Endothelial cell of umbilical vein (primary cell): Measurements from ENCODE around the gene PAGE2B. TPM values are rescaled to one million over a fixed set of nuclear protein-coding genes. Genes with fewer than 3 reads are reported as not detected.

Experiments used
- BruUV-seq: library from RNA; stranded (reverse); fragments of 400-500 nt; replicated peaks from 2 replicates; lab custom pipeline; 2021; lab: Mats Ljungman, UMichigan
- CTCF ChIA-PET: fragments of 300-600, 350-600 bp; sonication (Branson Sonifier 250); formaldehyde crosslinking; loops from one replicate; lab custom pipeline; 2021; ENCODE audit warnings: antibody characterized with exemption, inconsistent platforms; lab: Charles Lee
- POLR2A ChIA-PET: fragments of 300-600, 350-600 bp; sonication (Branson Sonifier 250); formaldehyde crosslinking; loops from one replicate; lab custom pipeline; 2021; ENCODE audit warnings: antibody characterized with exemption, inconsistent platforms; lab: Charles Lee
- DNase-seq: peaks from one replicate; pipeline ENCODE4 v3.0.0-alpha.2; 2011; ENCODE audit warnings: low read depth, low spot score
- FAIRE-seq: peaks from 2 replicates; lab custom pipeline; 2011; peaks lifted over from hg19 to GRCh38; lab: Jason Lieb, UNC
- H2AFZ ChIP-seq: 2 replicates; pipeline ENCODE4 v1.6.0; 2012; ENCODE audit warnings: low read depth, low read length, control low read depth, inconsistent platforms
- H3K27ac ChIP-seq: 2 replicates; pipeline ENCODE4 v1.5.1; 2011; ENCODE audit warnings: low read depth, mild to moderate bottlenecking, control low read depth, low read length, moderate library complexity; ENCODE audit not compliant: insufficient read depth
- H3K27me3 ChIP-seq, 2 experiments: 2 replicates each; pipeline versions ENCODE4 v1.6.0 to v1.6.1; 2011; ENCODE audit warnings: low read length in 2 of 2, mixed read lengths in 1 of 2; ENCODE audit not compliant: control insufficient read depth in 2 of 2, insufficient read depth in 2 of 2
- H3K36me3 ChIP-seq, 2 experiments: 2 replicates in 1 of 2; 3 replicates in 1 of 2; pipeline ENCODE4 v1.5.1; 2011; ENCODE audit warnings: low read length in 2 of 2, mild to moderate bottlenecking in 1 of 2, moderate library complexity in 1 of 2; ENCODE audit not compliant: control insufficient read depth in 2 of 2, insufficient read depth in 2 of 2; ENCODE audit errors: extremely low read depth in 1 of 2
- H3K4me1 ChIP-seq: 3 replicates; pipeline ENCODE4 v1.5.1; 2011; ENCODE audit warnings: mild to moderate bottlenecking, low read length; ENCODE audit not compliant: control insufficient read depth, insufficient read depth; ENCODE audit errors: extremely low read depth
- H3K4me2 ChIP-seq: 2 replicates; pipeline ENCODE4 v1.6.1; 2011; ENCODE audit warnings: low read length, control low read depth, mixed read lengths; ENCODE audit not compliant: insufficient read depth
- H3K4me3 ChIP-seq, 3 experiments: fragments of 200-600 bp in 1 of 3; sonication (generic), shearing (Covaris generic) in 1 of 3; replicated peaks in 1 of 3; 2 replicates each; pipeline ENCODE4 v1.5.1; 2011 to 2016; ENCODE audit warnings: control low read depth in 3 of 3, low read length in 3 of 3, mild to moderate bottlenecking in 2 of 3, inconsistent platforms in 1 of 3, low read depth in 1 of 3, moderate library complexity in 1 of 3; ENCODE audit not compliant: insufficient read depth in 1 of 3
- H3K79me2 ChIP-seq: 2 replicates; pipeline ENCODE4 v1.6.0; 2012; ENCODE audit warnings: low read length, inconsistent platforms; ENCODE audit not compliant: control insufficient read depth, insufficient read depth
- H3K9ac ChIP-seq: replicated peaks from 2 replicates; pipeline ENCODE3; 2011; ENCODE audit warnings: low read length, control low read depth; ENCODE audit not compliant: insufficient read depth; ENCODE audit errors: extremely low read depth
- H3K9me1 ChIP-seq: replicated peaks from 3 replicates; pipeline ENCODE4 v1.6.0; 2011; ENCODE audit warnings: mild to moderate bottlenecking, low read length; ENCODE audit not compliant: control insufficient read depth, insufficient read depth; ENCODE audit errors: extremely low read depth
- H3K9me3 ChIP-seq: replicated peaks from 2 replicates; pipeline ENCODE4 v1.5.1; 2012; ENCODE audit warnings: low read length, inconsistent platforms; ENCODE audit not compliant: control insufficient read depth, insufficient read depth
- H4K20me1 ChIP-seq: replicated peaks from 2 replicates; pipeline ENCODE3; 2011; ENCODE audit warnings: mild to moderate bottlenecking, low read length; ENCODE audit not compliant: control insufficient read depth, insufficient read depth; ENCODE audit errors: extremely low read depth
- EZH2 ChIP-seq: IDR thresholded peaks from 2 replicates; pipeline ENCODE4 v1.6.1; 2012; ENCODE audit warnings: borderline replicate concordance, low read depth, mild to moderate bottlenecking, moderate library complexity, low read length, inconsistent platforms; ENCODE audit not compliant: severe bottlenecking
- FOS ChIP-seq: IDR thresholded peaks from 2 replicates; pipeline ENCODE4 v1.6.1; 2011; ENCODE audit warnings: mild to moderate bottlenecking, low read length, moderate library complexity, borderline replicate concordance; ENCODE audit not compliant: insufficient read depth
- GATA2 ChIP-seq: IDR thresholded peaks from 2 replicates; pipeline ENCODE4 v1.7.0; 2011; ENCODE audit warnings: low read depth, mild to moderate bottlenecking, moderate library complexity, mixed read lengths, low read length; ENCODE audit not compliant: insufficient read length, insufficient read depth
- JUN ChIP-seq: IDR thresholded peaks from 2 replicates; pipeline ENCODE4 v1.6.1; 2011; ENCODE audit warnings: borderline replicate concordance, low read depth; ENCODE audit not compliant: insufficient read length, insufficient read depth
- MYC ChIP-seq: IDR thresholded peaks from one replicate; pipeline ENCODE4 v1.6.1; 2011; ENCODE audit warnings: mild to moderate bottlenecking, low read depth, low read length
- POLR2A ChIP-seq: IDR thresholded peaks from 2 replicates; pipeline ENCODE4 v1.6.1; 2012; ENCODE audit warnings: low read depth, mild to moderate bottlenecking, control low read depth, low read length
- POLR2AphosphoS5 ChIP-seq: IDR thresholded peaks from 2 replicates; pipeline ENCODE4 v1.6.1; 2012; ENCODE audit warnings: low read depth, mild to moderate bottlenecking, control low read depth, low read length, moderate library complexity; ENCODE audit not compliant: insufficient read depth
- dilution Hi-C: fragments of 300-500 bp; cut with MboI; formaldehyde crosslinking; loops from one replicate; pipeline ENCODE4 v1.15.0; 2019; ENCODE audit warnings: low sequenced_read_pairs; ENCODE audit not compliant: extremely low pct_ligation_motif_present
- intact Hi-C: fragments of 100-400 bp; cut with micrococcal nuclease; formaldehyde crosslinking; loops from one replicate; pipeline ENCODE4 v1.10.0; 2022
- polyA plus RNA-seq, 4 experiments: library from polyadenylated mRNA; depleted of rRNA in 3 of 4; stranded (reverse) in 3 of 4; unstranded in 1 of 4; fragments of >200 nt; gene quantifications; 2 replicates each; pipeline versions ENCODE4 v1.2.1 to v1.2.3, GENCODE V29; 2011 to 2012; ENCODE audit warnings: missing spikeins in 1 of 4
- total RNA-seq: library from RNA; stranded (reverse); gene quantifications from 2 replicates; pipeline ENCODE4 v1.2.3, GENCODE V29; 2021
- TF ChIP-seq, protein P1 (sequence below), 2 donors: IDR thresholded peaks; 1 replicate in 1 of 2; 2 replicates in 1 of 2; pipeline ENCODE4 v1.5.1; 2011; ENCODE audit warnings: low read length in 2 of 2, mild to moderate bottlenecking in 2 of 2, moderate library complexity in 2 of 2, control low read depth in 1 of 2, inconsistent platforms in 1 of 2, low read depth in 1 of 2; ENCODE audit not compliant: insufficient read depth in 1 of 2; ENCODE audit errors: extremely low read depth in 1 of 2
- TF ChIP-seq, protein P2 (sequence below): IDR thresholded peaks from 2 replicates; pipeline ENCODE4 v1.6.1; 2011; ENCODE audit not compliant: insufficient read depth, insufficient read length

Gene PAGE2B
- total and polyA plus RNA-seq, 2 donors (not counting 3 experiments of a cell fraction or from before 2014, with no cell fraction given): not detected

DNA sequence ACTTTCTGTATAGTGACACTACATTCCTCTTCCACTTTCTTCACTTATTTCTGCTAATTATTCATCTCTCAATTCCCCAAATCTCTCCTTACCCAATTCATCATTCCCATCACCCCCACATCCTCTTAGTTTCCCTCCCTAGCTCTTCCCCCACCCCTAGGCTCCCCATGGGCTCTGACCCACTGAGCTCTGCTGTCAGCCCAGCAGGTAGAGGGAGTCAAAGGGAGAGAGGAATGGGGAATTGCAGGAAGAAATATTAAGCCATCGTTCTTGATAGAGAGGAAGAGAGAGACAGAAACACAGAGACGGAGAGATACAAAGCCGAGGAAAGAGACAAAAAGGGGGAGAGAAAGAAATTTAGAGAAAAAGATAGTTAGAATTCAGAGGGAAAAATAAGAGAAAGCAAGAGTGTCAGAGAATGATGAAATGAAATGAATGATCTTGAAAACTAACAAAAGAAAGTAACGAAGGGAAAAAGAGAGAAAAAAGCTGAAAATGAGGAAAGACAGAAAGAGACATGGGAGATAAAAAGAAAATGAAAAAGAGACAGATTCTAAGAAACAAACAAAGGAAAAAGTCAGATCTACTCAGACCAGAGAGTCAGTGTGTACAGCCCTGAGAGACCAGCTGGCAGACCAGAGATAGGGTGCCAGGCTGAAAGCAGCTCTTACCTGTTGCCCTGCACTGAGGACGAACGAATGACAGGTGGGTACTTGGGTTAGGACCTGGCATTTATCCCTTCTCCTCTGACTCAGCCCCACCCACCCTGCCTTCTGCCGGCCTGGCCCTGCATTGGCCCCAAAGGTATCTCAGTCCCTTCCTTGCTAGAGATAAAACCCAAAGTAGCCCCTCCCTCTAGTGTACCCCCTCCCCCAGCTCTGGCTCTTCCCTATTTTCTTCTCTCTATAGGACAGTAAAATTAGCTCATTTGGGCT, 44.3 kb upstream of the PAGE2B start, which contains the start of gene ALAS2:
ALAS2 (minus strand) TSS at position 707 of the 935 bp plus-strand sequence. CDS start 4,977 bp downstream, outside the sequence.
- H3K4me3 ChIP-seq: no peak within 1 kb of the TSS
- no peak within 1 kb of the TSS for H3K9ac ChIP-seq
- H3K9me3 ChIP-seq: no peaks in the 10 kb centered on the region
- dilution Hi-C loops: no loop called here
- POLR2A ChIA-PET: no interaction called here
- no peak for TF ChIP-seq GATA2
- TF ChIP-seq FOS: no peak
- TF ChIP-seq POLR2A: no peak
- TF ChIP-seq, protein P1, sequence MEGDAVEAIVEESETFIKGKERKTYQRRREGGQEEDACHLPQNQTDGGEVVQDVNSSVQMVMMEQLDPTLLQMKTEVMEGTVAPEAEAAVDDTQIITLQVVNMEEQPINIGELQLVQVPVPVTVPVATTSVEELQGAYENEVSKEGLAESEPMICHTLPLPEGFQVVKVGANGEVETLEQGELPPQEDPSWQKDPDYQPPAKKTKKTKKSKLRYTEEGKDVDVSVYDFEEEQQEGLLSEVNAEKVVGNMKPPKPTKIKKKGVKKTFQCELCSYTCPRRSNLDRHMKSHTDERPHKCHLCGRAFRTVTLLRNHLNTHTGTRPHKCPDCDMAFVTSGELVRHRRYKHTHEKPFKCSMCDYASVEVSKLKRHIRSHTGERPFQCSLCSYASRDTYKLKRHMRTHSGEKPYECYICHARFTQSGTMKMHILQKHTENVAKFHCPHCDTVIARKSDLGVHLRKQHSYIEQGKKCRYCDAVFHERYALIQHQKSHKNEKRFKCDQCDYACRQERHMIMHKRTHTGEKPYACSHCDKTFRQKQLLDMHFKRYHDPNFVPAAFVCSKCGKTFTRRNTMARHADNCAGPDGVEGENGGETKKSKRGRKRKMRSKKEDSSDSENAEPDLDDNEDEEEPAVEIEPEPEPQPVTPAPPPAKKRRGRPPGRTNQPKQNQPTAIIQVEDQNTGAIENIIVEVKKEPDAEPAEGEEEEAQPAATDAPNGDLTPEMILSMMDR (IDR thresholded peaks at IDR 0.05; ENCODE audit: extremely low read depth in 1 of 2, insufficient read depth in 1 of 2, low read depth in 1 of 2, low read length in 2 of 2): no peak
- TF ChIP-seq MYC: no peak
- TF ChIP-seq EZH2: no peak
- TF ChIP-seq POLR2AphosphoS5: no peak
- TF ChIP-seq, protein P2, sequence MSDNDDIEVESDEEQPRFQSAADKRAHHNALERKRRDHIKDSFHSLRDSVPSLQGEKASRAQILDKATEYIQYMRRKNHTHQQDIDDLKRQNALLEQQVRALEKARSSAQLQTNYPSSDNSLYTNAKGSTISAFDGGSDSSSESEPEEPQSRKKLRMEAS: no peak
- no peak for TF ChIP-seq JUN
- peaks cover 0 to 2% of the 10 kb centered on the region in 2 experiments for H3K27me3 ChIP-seq
- no peak within 1 kb of the TSS for H2AFZ ChIP-seq
- no peak within 1 kb of the TSS for H3K27ac ChIP-seq
- BruUV-seq: no TSS peak
- no peaks in the 10 kb centered on the region for H3K4me1 ChIP-seq
- H3K79me2 ChIP-seq: no peaks in the 10 kb centered on the region
- no peaks in the 10 kb centered on the region for H3K9me1 ChIP-seq
- H3K4me2 ChIP-seq: no peak within 1 kb of the TSS
- H3K36me3 ChIP-seq: no peaks in the 10 kb centered on the region
- H4K20me1 ChIP-seq: no peaks in the 10 kb centered on the region
- no peak for DNase-seq
- CTCF ChIA-PET: no interaction called here
- intact Hi-C loops: no loop called here
- no peak for FAIRE-seq
